Measurements from ENCODE around the gene PAQR5.
"Not testable (repeated sequence)": the region's sequence is repeated elsewhere in the genome, so short reads cannot be mapped to it uniquely, and the experiment has no call there.

PAQR5 gene

GRCh38 chr15:69436951-69437350, 138.2 kb downstream of the PAQR5 start:
- no peak overlapping the region for H3K4me3 Mint-ChIP-seq
- H3K27me3 Mint-ChIP-seq: no peaks in the 10 kb centered on the region
- H3K4me1 Mint-ChIP-seq: no peaks in the 10 kb centered on the region
- DNase-seq (no peak), ATAC-seq (replicated peaks) (no peak)
- peaks cover 8 to 20% of the 10 kb centered on the region in 2 donors for H3K36me3 Mint-ChIP-seq
- H3K27ac Mint-ChIP-seq: no peak overlapping the region
- no peaks in the 10 kb centered on the region for H3K9me3 Mint-ChIP-seq

- DNase-seq (no peak), ATAC-seq (replicated peaks) (no peak)
- no peak overlapping the region for H3K4me3 Mint-ChIP-seq
- H3K36me3 Mint-ChIP-seq: peaks cover 8 to 20% of the 10 kb centered on the region in 2 donors
- H3K27ac Mint-ChIP-seq: peak overlapping the region; percentile 32
- no peaks in the 10 kb centered on the region for H3K27me3 Mint-ChIP-seq
- H3K4me1 Mint-ChIP-seq: peaks cover 4 to 12% of the 10 kb centered on the region in 2 donors
- no peaks in the 10 kb centered on the region for H3K9me3 Mint-ChIP-seq
These were observed 140.9 kb downstream of the PAQR5 start for GRCh38 chr15:69439623-69440022.

DNA sequence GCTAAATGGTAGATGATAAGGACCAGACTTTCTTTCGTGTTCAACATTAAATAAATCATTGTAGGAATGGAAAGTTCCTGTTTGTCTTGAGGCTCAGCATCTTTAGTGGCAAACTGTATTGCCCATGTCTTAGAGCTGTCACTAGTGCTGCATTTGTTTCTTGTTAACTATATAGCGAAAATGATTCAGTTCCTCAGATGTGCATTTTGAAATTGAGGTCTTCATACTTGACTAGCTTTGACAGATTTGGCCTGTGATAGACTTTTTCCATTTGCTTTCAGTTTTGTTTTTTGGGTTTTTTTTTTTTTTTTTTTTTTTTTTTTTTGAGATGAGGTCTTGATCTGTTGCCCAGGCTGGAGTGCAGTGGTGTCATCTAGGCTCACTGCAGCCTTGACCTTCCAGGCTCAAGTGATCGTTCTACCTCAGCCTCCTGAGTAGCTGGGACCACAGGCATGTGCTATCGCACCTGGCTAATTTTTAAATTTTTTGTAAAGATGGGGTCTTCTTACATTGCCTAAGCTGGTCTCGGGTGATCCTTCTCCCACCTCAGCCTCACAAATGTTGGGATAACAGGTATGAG, 144.4 kb downstream of the PAQR5 start:
- DNase-seq: no peak
- Mint-ChIP-seq H3K36me3 (peaks cover 0 to 11% of the 10 kb centered on the region in 2 donors), H3K27ac (peak overlapping the region; percentile 92), H3K9me3 (no peaks in the 10 kb centered on the region), H3K4me1 (peaks cover 6 to 12% of the 10 kb centered on the region in 2 donors), H3K4me3 (peak overlapping the region; percentile 60 to 61), H3K27me3 (no peaks in the 10 kb centered on the region)
- ATAC-seq (replicated peaks): peak; percentile 99

- Mint-ChIP-seq H3K27me3 (no peaks in the 10 kb centered on the region), H3K36me3 (peaks cover 0 to 6% of the 10 kb centered on the region in 2 donors), H3K27ac (no peak overlapping the region), H3K4me1 (peaks cover 6 to 12% of the 10 kb centered on the region in 2 donors), H3K4me3 (no peak overlapping the region), H3K9me3 (no peaks in the 10 kb centered on the region)
- DNase-seq (no peak), ATAC-seq (replicated peaks) (no peak)
These were observed 146.0 kb downstream of the PAQR5 start for GRCh38 chr15:69444686-69445085.

DNA sequence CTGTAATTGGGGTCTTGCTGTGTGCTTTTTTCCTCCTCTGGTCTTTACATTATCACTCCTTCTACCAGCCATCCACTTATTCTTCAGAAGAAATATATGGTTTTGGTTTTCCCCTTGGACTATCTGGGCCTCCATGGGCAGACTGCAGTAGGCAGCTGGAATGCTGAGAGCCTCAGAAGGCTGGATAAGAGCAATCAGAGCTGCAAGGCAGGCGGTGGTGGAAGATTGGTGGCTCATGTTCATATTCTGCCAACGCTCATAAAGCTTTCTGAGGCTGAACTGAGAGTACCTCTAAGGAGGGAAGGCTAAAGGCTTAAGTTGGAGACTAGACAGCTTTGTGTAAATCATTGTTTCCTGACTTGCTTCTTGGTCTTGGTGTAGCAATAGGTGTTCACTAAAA, 148.2 kb downstream of the PAQR5 start:
- H3K36me3 Mint-ChIP-seq: no peaks in the 10 kb centered on the region
- DNase-seq (no peak), ATAC-seq (replicated peaks) (no peak)
- H3K27me3 Mint-ChIP-seq: no peaks in the 10 kb centered on the region
- no peaks in the 10 kb centered on the region for H3K9me3 Mint-ChIP-seq
- no peak overlapping the region for H3K4me3 Mint-ChIP-seq
- H3K4me1 Mint-ChIP-seq: peaks cover 6 to 14% of the 10 kb centered on the region in 2 donors
- no peak overlapping the region for H3K27ac Mint-ChIP-seq

DNA sequence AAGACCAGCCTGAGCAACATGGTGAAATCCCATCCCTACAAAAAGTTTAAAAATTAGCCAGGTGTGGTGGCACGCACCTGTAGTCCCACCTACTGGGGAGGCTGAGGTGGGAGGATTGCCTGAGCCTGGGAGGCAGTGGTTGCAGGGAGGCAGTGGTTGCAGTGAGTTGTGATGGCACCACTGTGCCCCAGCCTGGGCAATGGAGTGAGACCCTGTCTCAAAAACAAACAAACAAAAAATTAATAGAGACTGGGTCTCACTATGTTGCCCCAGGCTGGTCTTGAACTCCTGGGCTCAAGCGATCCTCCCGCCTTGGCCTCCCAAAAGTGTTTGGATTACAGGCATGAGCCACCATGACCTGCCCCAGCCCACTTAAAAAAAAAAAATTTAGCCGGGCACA, 151.5 kb downstream of the PAQR5 start:
- not testable (repeated sequence) for H3K9me3 Mint-ChIP-seq; ATAC-seq (replicated peaks); H3K4me3 Mint-ChIP-seq; H3K27ac Mint-ChIP-seq; H3K27me3 Mint-ChIP-seq; DNase-seq
- peaks cover 16 to 21% of the 10 kb centered on the region in 2 donors for H3K4me1 Mint-ChIP-seq
- peaks cover 21 to 22% of the 10 kb centered on the region in 2 donors for H3K36me3 Mint-ChIP-seq

DNA sequence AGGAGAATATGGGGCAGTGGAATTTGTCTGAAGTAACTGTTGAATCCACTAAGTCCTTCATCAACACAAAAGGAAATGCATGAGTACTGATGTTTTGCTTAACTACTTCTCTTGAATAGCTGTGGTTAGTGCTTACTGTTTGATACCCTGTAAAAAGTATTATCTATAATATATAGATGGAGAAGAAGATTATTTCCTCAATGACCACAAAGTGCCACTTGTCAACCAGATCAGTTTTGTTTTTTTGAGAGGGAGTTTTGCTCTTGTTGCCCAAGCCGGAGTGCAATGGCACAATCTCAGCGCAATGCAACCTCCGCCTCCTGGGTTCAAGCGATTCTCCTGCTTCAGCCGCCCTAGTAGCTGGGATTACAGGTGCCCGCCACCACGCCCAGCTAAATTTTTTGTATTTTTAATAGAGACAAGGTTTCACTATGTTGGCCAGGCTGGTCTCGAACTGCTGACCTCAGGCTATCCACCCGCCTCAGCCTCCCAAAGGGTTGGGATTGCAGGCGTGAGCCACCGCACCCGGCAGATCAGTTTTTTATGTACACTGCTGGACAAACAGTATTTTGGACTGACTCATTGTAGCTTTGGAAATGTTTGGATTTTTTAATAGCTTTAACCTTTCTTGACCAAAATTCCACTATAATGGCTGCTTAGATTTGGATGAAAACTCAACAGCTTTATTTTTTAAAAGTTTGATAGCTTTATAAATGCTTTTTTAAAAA, 152.4 kb downstream of the PAQR5 start:
- H3K4me3 Mint-ChIP-seq: peak overlapping the region in 1 of 2 donors; percentile 97
- no peaks in the 10 kb centered on the region for H3K27me3 Mint-ChIP-seq
- DNase-seq (no peak), ATAC-seq (replicated peaks) (no peak)
- peaks cover 22 to 31% of the 10 kb centered on the region in 2 donors for H3K36me3 Mint-ChIP-seq
- H3K27ac Mint-ChIP-seq: peak overlapping the region; percentile 62
- H3K4me1 Mint-ChIP-seq: peaks cover 16 to 25% of the 10 kb centered on the region in 2 donors
- no peaks in the 10 kb centered on the region for H3K9me3 Mint-ChIP-seq

- H3K27ac Mint-ChIP-seq: peak overlapping the region; percentile 99
- H3K27me3 Mint-ChIP-seq: no peaks in the 10 kb centered on the region
- peak overlapping the region; percentile 97 to 100 for H3K4me3 Mint-ChIP-seq
- H3K36me3 Mint-ChIP-seq: peaks cover 25 to 36% of the 10 kb centered on the region in 2 donors
- peaks cover 19 to 28% of the 10 kb centered on the region in 2 donors for H3K4me1 Mint-ChIP-seq
- DNase-seq (no peak), ATAC-seq (replicated peaks) (peak; percentile 49 to 58)
- no peaks in the 10 kb centered on the region for H3K9me3 Mint-ChIP-seq
These were observed 153.4 kb downstream of the PAQR5 start for GRCh38 chr15:69451951-69452691.

- Mint-ChIP-seq H3K9me3 (no peaks in the 10 kb centered on the region), H3K27me3 (no peaks in the 10 kb centered on the region), H3K36me3 (peaks cover 32 to 43% of the 10 kb centered on the region in 2 donors), H3K4me1 (peaks cover 19 to 28% of the 10 kb centered on the region in 2 donors), H3K27ac (peak within 1 kb of the TSS; percentile 99), H3K4me3 (peak within 1 kb of the TSS; percentile 97 to 100)
- DNase-seq (peak; percentile 92), ATAC-seq (replicated peaks) (peak; percentile 85 to 89)
These were observed 154.2 kb downstream of the PAQR5 start, which contains the start of gene RPLP1 for GRCh38 chr15:69452692-69453521. TSS of gene RPLP1 (plus strand) at chr15:69452818. CDS start at chr15:69452949, 131 bp downstream.

GRCh38 chr15:69454953-69455352, 156.2 kb downstream of the PAQR5 start:
- DNase-seq: no peak
- Mint-ChIP-seq H3K27me3 (no peaks in the 10 kb centered on the region), H3K4me1 (peaks cover 19 to 28% of the 10 kb centered on the region in 2 donors), H3K36me3 (peaks cover 36 to 51% of the 10 kb centered on the region in 2 donors), H3K9me3 (no peaks in the 10 kb centered on the region), H3K4me3 (peak overlapping the region; percentile 97 to 100), H3K27ac (peak overlapping the region; percentile 20)
- no peak for ATAC-seq (replicated peaks)

- H3K27me3 Mint-ChIP-seq: no peaks in the 10 kb centered on the region
- H3K9me3 Mint-ChIP-seq: no peaks in the 10 kb centered on the region
- DNase-seq (no peak), ATAC-seq (replicated peaks) (no peak)
- peaks cover 36 to 51% of the 10 kb centered on the region in 2 donors for H3K36me3 Mint-ChIP-seq
- H3K27ac Mint-ChIP-seq: peak overlapping the region; percentile 79
- H3K4me1 Mint-ChIP-seq: peaks cover 19 to 28% of the 10 kb centered on the region in 2 donors
- peak overlapping the region; percentile 1 to 31 for H3K4me3 Mint-ChIP-seq
These were observed 157.8 kb downstream of the PAQR5 start for GRCh38 chr15:69456208-69457166.

Data from stimulated activated naive B cell treated with anti-CD40 and anti-IgM and Interleukin-4, amounts not matched to agents 10 μg/mL and 1 μg/mL and 100 μg/mL, for 72 hours (primary cell).